KG1 (cell line): ENCODE data around the gene TOX2.

Experiments
- DNase-seq: peaks from one replicate; lab custom pipeline; 2025; lab: John Stamatoyannopoulos, UW

Gene TOX2

DNA sequence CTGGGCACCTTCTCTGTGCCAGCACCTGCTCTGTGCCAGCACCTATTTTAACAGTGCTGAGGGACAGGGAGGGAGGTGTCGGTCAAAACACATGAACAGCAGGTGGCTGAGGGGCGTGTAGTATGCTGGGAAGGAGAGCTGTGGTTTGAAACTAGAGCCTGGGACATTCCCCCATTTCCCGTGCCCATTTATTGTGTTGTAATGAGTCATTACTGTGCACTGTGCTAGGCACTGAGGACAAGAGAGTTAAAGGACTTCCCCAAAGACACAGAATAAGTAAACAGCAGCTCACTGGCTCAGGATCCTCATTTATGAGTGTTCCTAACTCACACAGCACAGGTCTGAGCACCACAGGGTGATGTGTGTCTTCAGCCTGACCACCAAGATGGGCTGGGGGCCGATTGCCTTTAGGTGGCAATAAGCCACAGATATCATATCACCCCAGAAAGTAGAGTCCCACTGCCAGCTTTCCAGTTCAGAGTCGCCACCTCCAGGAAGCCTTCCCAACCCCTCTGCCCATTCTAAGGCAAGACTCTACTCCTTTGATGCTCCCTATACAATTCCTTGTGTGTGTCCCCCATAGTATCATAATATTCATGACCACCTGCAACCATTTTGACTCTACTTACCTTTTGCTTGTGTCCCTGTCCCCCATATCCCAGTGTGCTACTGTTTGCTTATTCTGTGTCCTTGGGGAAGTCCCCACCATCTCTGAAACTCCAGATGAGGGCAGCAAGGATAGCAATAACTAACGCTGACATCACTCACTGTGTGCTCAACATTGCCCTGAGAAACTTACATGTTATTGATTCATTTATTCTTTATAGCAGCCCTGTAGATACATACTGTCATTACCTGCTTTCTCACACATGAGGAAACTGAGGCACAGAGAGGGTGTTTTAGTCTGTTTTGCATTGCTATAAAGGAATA lies 87.3 kb downstream of the TOX2 start:
- no peak for DNase-seq

GRCh38 chr20:44002861-44003260 lies 88.2 kb downstream of the TOX2 start:
- no peak for DNase-seq

GRCh38 chr20:44003609-44004008 lies 89.0 kb downstream of the TOX2 start:
- DNase-seq, result no peak

DNA sequence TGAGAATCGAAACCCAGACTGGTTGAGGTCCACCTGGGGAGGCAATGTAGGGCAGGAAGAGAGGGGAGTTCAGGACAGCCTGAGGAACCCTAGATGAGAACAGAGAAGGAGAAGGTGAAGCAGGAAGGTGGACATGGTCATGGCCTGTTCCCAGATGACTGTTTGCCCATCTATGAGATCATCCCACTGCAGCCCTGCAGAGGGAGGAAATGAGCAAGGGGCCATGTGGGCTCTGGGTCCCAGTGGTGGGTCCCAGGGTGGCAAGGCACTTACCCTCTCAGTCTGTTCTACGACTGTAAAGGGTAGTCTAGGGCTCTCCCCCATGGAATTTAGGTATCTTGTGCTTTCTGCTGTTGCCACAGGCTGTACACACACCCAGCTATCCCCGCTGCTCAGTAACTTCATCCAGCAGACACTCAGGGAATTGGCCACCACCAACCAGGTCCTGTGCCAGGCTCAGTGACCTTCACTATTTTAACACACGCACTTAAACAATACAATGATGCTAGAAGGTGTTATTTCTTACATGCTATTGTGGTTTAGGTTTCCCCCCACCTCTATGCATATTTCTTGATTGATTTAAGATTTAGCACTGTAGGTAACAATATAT lies 89.8 kb downstream of the TOX2 start:
- DNase-seq, result no peak

- DNase-seq, result no peak
Observed at GRCh38 chr20:44005661-44006060, 91.0 kb downstream of the TOX2 start.

GRCh38 chr20:44006126-44006525 lies 91.5 kb downstream of the TOX2 start:
- no peak for DNase-seq

DNA sequence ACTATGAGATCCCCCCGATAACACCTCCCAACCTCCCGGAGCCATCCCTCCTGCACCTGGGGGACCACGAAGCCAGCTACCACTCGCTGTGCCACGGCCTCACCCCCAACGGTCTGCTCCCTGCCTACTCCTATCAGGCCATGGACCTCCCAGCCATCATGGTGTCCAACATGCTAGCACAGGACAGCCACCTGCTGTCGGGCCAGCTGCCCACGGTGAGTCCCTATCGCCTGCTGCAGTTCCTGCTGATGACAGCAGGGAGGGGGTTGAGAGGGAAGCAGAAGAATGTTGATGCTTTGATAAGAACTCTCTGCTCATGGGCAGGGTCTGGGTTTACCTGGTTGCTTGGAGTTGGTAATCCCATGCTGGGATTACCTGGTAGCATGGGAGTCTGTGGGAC lies 91.9 kb downstream of the TOX2 start:
- DNase-seq, result no peak

GRCh38 chr20:44008806-44009678 lies 94.4 kb downstream of the TOX2 start:
- no peak for DNase-seq

DNA sequence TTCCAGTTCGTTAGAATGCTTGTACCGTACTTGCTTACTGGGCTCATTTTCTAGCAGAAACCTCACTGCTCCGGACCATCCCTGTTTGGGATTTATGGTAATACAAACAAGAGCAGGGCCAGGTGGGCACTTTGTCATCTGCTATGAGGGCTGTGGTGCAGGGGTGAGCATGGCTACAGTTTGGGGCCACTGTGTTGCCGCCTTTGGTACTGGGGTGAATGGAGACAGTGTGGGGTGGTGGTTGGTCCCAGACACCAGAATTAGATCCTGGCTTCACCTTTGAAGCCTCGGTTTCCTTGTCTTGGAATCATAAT lies 95.0 kb downstream of the TOX2 start:
- no peak for DNase-seq

GRCh38 chr20:44010162-44010704 lies 95.6 kb downstream of the TOX2 start:
- no peak for DNase-seq

- DNase-seq, result no peak
Observed at GRCh38 chr20:44011251-44011940, 96.7 kb downstream of the TOX2 start.

GRCh38 chr20:44012466-44013226 lies 98.0 kb downstream of the TOX2 start:
- no peak for DNase-seq

GRCh38 chr20:44014807-44015732 lies 100.4 kb downstream of the TOX2 start:
- DNase-seq, result no peak

GRCh38 chr20:44015733-44016103 lies 101.1 kb downstream of the TOX2 start:
- no peak for DNase-seq

DNA sequence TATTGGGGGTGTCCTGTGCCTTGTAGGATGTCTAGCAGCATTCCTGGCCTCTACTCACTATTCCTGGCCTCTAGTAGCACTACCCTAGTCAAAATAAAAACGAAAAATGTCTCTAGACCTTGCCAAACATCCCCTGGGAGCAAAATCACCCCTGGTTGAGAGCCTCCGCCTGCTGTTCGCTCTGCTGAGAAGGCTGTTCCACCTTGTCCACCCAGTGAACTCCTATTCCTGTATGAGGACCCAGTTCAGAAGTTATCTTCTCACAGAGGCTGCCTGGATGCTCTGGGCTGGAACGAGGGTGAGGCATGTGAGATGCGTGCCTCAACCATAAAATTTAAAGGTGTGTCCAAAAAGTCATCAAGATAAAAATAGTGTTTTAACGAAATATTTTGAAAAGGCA lies 101.9 kb downstream of the TOX2 start:
- no peak for DNase-seq

DNA sequence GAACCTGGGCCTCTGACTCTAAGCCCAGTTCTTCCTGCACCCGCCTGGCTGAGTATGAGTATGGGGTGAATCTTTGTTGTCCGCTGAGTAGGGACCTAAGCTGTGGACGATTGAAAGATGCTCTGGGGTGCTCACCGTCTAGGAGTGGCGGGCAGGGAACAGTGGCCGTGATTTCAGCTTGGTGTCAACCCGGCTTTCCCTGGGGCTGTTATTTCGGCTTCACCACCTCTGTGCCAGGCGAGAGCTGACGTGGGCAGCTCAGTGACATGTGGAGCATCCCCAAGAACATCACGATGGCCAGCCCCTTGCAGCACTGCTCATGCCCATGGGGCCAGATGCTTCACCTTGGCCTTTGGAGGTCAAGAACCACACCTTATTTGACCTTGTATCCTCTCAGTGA lies 102.6 kb downstream of the TOX2 start:
- no peak for DNase-seq

GRCh38 chr20:44017905-44018258 lies 103.2 kb downstream of the TOX2 start:
- DNase-seq, result no peak

GRCh38 chr20:44018259-44018941 lies 103.7 kb downstream of the TOX2 start:
- no peak for DNase-seq

GRCh38 chr20:44018942-44019637 lies 104.4 kb downstream of the TOX2 start:
- no peak for DNase-seq
